COLO829 (cell line): ENCODE measurements around the gene AP1M1.

ENCODE experiments used
- DNase-seq: peaks from one replicate; pipeline ENCODE4 v3.0.0; 2012; ENCODE audit warnings: low spot score

The AP1M1 gene

GRCh38 chr19:16185768-16186123, 12.0 kb upstream of the AP1M1 start:
- no peak for DNase-seq

- no peak for DNase-seq
These were observed 9.2 kb upstream of the AP1M1 start for GRCh38 chr19:16188521-16188920.

- no peak for DNase-seq
These were observed 7.5 kb upstream of the AP1M1 start for GRCh38 chr19:16190198-16190597.

GRCh38 chr19:16190736-16191135, 7.0 kb upstream of the AP1M1 start:
- no peak for DNase-seq

- DNase-seq, result no peak
These were observed 6.3 kb upstream of the AP1M1 start for GRCh38 chr19:16191216-16191908.

GRCh38 chr19:16193466-16193865, 4.2 kb upstream of the AP1M1 start:
- no peak for DNase-seq

- DNase-seq, result no peak
These were observed 506 bp upstream of the AP1M1 start for GRCh38 chr19:16197188-16197621.

GRCh38 chr19:16198370-16198651, 600 bp downstream of the AP1M1 start:
- no peak for DNase-seq

- no peak for DNase-seq
These were observed 1.7 kb downstream of the AP1M1 start for GRCh38 chr19:16199275-16199932.

GRCh38 chr19:16200038-16201010, 2.6 kb downstream of the AP1M1 start:
- no peak for DNase-seq

- no peak for DNase-seq
These were observed 3.3 kb downstream of the AP1M1 start for GRCh38 chr19:16201011-16201391.

GRCh38 chr19:16202320-16203255, 4.9 kb downstream of the AP1M1 start:
- DNase-seq, result no peak

GRCh38 chr19:16203256-16204004, 5.7 kb downstream of the AP1M1 start:
- no peak for DNase-seq

GRCh38 chr19:16204005-16204294, 6.2 kb downstream of the AP1M1 start:
- no peak for DNase-seq

- no peak for DNase-seq
These were observed 7.7 kb downstream of the AP1M1 start for GRCh38 chr19:16205205-16206045.

GRCh38 chr19:16206046-16206605, 8.4 kb downstream of the AP1M1 start:
- DNase-seq, result no peak

- no peak for DNase-seq
These were observed 8.9 kb downstream of the AP1M1 start for GRCh38 chr19:16206637-16207036.

- no peak for DNase-seq
These were observed 9.4 kb downstream of the AP1M1 start for GRCh38 chr19:16207063-16207462.

GRCh38 chr19:16207490-16208025, 9.8 kb downstream of the AP1M1 start:
- no peak for DNase-seq
